Measurements from ENCODE around the gene NFASC.
A peak's percentile ranks its signal among the peaks of the same experiment; 100 is the strongest.

NFASC gene

GRCh38 chr1:204928671-204929486 lies 58.2 kb downstream of the NFASC start:
- no peak for DNase-seq (ENCODE audit: low spot score)

GRCh38 chr1:204929487-204930154 lies 59.0 kb downstream of the NFASC start:
- DNase-seq (ENCODE audit: low spot score), result no peak

DNA sequence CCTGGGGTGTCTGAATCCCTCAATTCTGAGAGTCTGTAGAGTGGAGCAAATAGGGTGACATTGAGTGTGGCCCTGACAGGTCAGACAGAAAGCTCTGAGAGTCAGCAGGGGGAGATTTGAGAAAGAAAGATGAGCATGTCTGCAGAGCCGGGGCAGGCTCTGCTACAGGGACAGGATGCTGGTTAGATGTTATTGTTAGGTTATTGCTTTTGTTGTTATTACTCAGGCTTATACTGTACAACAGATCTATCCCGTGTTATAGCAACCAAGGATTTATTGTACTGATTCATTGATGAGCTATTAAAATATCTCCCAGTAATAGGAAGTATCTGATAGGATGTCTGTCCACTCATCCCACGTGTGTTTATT lies 59.5 kb downstream of the NFASC start:
- DNase-seq (ENCODE audit: low spot score), result no peak

DNA sequence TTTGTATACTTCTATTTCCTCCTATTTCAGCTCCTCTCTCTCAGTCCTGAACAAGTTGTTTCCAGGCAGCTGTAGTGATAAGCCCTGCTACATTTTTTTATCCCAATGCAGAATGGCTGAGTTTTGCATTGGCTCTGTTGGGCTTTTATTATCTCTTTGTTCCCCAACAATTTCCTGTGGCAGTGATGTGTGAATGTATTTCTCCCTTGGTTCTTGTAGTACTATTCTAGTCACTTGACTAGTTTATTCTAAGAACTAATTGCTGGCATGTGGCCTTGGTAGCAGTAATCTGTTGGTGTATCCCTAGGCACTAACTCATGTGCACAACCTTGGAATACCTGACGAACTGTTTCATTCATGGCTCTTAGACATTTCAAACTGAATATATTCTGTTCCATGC lies 60.7 kb downstream of the NFASC start:
- DNase-seq (ENCODE audit: low spot score), result no peak

DNA sequence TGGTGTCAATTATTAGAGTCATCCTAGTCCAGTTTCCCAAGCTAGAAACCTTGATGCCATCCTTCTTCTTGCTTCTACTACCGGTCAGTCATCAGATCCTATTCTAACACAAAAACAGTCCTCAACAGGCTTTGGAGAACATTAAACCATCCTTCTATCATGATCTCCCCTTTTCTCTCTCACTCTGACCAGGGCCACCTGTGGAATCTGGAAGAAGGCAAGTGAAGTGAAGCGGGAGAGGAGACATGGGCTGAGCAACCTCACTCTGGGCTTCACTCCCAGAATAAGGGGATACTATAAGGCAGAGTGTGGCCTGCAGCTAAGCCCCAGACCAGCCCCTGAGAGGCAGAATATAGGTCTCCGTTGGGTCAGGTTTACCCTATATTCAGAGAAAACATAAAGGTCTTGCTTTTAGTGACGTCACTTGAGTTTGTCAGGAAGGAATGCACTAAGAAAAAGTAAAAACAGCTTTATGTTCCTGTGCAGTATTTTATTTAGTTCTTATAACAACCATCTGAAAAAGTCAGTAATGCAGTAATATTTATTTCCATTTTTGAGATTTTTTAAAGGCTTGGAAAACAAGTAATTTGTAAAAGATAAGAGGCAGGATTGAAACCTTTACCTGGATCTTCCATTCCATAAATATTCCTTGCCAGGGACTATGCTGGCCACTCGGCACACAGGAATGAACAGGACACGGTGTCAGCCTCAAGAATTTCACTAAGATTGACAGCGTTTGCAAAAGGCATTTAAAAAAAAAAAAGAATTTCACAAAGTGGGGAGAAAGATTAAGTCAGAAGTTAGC lies 61.3 kb downstream of the NFASC start:
- no peak for DNase-seq (ENCODE audit: low spot score)

DNA sequence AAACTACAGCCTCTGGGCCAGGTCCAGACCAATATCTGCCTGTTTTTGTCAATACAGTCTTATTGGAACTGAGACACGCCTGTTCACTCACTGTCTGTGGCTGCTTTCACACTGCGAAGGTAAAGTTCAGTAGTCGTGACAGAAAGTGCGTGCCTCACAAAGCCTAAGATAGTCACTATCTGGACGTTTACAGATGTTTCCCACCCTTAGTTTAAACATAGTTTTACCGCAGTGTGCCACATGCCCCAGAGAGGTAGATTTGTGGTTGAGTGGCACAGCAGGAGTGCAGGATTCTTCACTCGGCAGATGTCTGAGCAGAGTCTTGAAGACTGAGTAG lies 61.9 kb downstream of the NFASC start:
- no peak for DNase-seq (ENCODE audit: low spot score)

- no peak for DNase-seq (ENCODE audit: low spot score)
These were observed 64.5 kb downstream of the NFASC start for GRCh38 chr1:204935155-204935554.

DNA sequence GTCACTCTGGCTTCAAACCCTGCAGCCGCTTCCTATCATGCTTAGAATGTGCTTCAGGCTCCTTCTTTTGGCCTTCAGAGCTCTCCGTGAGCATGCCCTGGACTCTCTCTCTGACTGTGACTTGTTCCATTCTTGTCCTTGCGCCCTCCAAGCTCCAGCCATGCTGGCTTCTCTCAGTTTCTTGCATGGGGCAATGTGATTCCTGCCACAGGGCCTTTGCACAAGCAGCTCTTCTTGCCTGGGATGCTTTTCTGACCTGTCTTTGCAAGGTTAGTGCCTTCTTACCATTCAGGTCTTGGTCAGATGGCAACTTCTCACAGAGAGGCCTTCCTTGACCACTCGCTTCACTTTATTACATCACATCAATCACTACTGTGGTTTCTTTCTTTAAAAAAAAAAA lies 66.1 kb downstream of the NFASC start:
- no peak for DNase-seq (ENCODE audit: low spot score)

GRCh38 chr1:204937901-204938300 lies 67.2 kb downstream of the NFASC start:
- no peak for DNase-seq (ENCODE audit: low spot score)

DNA sequence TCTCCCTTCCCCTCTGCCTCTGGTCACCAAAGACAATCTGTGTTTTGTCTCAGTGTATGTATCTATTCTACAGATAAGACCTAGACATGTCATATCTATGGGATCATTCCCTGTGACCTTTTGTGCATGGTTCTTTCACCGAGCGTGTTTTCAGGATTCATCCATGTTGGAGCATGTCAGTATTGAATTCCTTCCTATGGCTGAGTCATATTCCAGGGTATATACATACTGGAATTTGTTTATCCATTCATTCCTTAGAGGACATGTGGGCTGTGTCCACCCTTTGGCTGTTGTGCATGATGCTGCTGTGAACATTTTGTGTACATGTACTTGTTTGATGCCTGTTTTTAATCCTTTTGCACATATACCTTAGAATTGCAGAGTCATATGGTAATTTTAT lies 69.9 kb downstream of the NFASC start:
- DNase-seq (ENCODE audit: low spot score), result no peak

DNA sequence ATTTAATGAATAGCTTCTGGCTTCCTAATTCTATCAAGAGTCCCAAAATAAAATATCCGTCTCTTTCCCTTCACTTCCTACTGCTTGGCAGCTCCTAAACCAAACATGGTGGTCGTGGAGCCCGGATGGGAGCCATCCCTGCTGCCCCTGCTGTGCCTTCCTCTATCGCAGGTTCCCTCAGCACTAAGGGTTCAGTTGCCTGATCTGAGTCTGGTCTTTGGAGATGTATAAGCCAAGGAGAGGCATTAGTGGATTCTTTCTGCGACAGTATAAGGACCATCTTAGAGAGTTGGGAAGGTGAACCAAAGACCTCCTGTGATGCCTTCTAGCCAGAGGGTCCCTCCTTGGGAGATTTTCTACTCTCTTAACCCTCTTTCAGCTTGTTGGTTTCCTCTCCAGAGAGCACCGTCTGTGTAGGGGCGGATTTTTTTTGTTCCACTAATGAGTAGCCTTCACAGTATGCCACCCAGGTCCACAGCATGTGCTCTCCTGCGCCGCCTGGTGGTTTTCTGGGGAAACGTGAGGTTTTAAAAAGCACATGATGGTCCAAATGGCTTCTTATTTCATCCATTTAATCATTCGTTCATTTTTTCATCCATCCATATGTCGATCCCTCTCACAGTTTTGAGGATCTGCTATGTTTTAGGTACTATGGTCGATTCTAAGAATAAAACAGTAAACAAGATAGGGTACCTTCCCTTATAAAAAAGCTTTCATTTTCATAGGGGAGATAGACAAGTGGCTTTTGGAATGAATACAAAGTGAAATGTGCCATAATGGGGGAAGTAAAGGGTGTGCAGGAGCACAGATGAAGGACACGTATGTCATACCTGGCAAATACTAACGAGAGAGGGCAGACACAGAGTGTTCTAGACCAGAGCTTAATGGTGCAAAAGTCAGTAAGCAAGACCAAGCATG lies 71.0 kb downstream of the NFASC start:
- peak; percentile 82 for DNase-seq (ENCODE audit: low spot score)

GRCh38 chr1:204943495-204943894 lies 72.8 kb downstream of the NFASC start:
- no peak for DNase-seq (ENCODE audit: low spot score)

DNA sequence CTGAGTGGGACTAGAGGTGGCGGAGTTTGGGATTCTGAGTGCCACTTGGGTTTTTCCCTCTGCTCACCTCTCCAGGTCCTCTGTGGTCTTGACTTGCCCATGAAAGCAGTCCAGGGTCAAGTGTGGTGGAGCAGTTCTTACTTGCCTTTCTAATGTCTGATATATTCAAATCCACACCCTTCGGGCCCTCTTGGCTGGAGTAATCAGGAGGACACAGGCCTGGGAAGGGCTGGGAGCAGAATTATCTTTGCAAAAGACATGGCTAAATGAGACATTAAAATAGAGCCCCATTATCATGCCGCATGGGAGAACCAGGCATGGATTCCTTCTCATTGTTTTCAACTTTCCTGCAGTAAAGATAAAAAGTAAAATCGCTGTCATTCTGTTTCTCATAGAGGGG lies 74.0 kb downstream of the NFASC start:
- no peak for DNase-seq (ENCODE audit: low spot score)

DNA sequence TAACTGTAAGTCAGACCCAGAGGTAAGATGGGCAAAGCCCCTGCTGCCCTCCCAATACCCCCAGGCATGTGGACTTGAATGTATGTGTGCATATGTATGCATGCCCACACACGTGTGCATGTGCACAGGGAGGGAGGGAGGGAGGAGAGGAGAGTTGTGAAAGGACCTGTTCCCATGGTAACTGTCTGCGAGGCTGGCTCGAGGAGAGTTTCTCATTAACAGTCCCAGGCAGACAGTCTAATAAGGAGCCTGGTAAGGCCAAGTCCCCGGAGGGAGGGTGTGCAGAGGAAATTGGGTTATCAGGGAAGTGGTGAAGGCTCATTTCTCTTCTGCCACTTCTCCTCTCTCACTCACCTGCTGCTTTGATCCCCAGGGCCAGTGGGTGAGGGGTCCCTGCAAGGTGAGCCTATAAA lies 74.9 kb downstream of the NFASC start:
- DNase-seq (ENCODE audit: low spot score), result peak; percentile 64

DNA sequence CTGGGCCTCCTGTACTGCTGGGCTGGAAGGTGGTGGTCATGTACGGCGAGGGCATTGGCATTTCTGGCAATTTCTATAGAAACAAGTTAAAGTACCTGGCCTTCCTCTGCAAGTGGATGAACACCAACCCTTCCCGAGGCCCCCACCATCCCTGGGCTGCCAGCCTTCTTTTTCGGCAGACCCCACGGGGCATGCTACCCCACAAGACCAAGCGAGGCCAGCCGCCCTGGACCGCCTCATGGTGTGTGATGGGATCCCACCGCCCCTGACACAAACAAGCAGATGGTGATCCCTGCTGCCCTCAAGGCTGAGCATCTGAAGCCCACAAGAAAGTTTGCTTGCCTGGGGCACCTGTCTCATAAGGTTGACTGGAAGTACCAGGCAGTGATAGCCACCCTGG lies 76.0 kb downstream of the NFASC start:
- DNase-seq (ENCODE audit: low spot score), result no peak

- peak; percentile 76 for DNase-seq (ENCODE audit: low spot score)
These were observed 76.7 kb downstream of the NFASC start for GRCh38 chr1:204947338-204947737.

- no peak for DNase-seq (ENCODE audit: low spot score)
These were observed 77.1 kb downstream of the NFASC start for GRCh38 chr1:204947747-204948146.

DNA sequence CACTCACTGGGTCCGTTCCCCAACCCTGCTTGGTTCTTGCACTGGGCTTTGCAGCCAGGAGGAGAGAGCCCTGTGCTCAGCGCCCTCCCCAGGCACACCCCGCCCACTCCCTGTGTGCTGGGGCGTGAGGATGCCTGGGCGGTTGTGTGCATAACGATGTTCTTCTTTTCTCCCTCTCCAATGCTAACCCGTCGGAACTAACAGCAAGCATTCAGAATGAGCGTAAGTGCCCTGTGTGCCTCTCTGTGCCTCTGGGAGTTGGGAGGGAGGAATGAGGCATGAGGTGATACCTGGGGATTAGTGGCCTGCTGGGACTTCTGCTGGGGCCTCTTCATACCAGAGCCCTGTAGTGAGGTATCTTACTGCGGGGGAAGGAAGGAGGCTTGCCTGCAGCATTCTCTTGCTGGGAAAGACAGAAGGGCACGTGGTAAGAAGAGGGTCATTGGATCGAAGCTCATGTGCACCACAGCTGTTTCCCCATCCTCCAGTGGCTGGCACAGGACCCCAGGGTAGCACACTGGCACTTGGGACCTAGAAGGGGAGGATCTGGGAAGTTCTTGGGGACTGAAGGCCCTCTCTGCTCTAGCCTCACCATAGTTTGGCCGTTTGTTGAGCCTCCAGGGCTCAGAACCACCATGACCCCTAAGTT lies 79.8 kb downstream of the NFASC start:
- peak; percentile 34 for DNase-seq (ENCODE audit: low spot score)

GRCh38 chr1:204958317-204959307 lies 88.0 kb downstream of the NFASC start:
- DNase-seq (ENCODE audit: low spot score), result no peak

GRCh38 chr1:204959374-204959773 lies 88.7 kb downstream of the NFASC start:
- no peak for DNase-seq (ENCODE audit: low spot score)

Data from Ammon's horn (tissue), 1 donor.